Colonic mucosa (tissue), 4 donors: ENCODE measurements around the gene ANAPC1. TPM values are rescaled to one million over a fixed set of nuclear protein-coding genes. Genes with fewer than 3 reads are reported as not detected.
A peak's percentile ranks its signal among the peaks of the same experiment; 100 is the strongest.
"Not testable (repeated sequence)": the region's sequence is repeated elsewhere in the genome, so short reads cannot be mapped to it uniquely, and the experiment has no call there.

ENCODE experiments used
- DNase-seq: peaks from one replicate; pipeline ENCODE4 v3.0.0-alpha.2; 2020
- H3K27ac ChIP-seq: fragments of 200-600 bp; one replicate; pipeline ENCODE4 v1.8.0; 2021
- H3K27me3 ChIP-seq: fragments of 200-600 bp; one replicate; pipeline ENCODE4 v1.8.0; 2021
- H3K36me3 ChIP-seq: fragments of 200-600 bp; one replicate; pipeline ENCODE4 v1.8.0; 2021
- H3K4me1 ChIP-seq: fragments of 200-600 bp; one replicate; pipeline ENCODE4 v1.8.0; 2021; ENCODE audit warnings: mild to moderate bottlenecking
- H3K4me3 ChIP-seq: fragments of 200-600 bp; one replicate; pipeline ENCODE4 v1.8.0; 2021
- H3K9ac ChIP-seq, 2 donors: one replicate each; pipeline ENCODE4 v1.7.0; 2013; ENCODE audit warnings: control low read depth in 2 of 2, low read depth in 2 of 2, low read length in 2 of 2
- H3K9me3 ChIP-seq: fragments of 200-600 bp; one replicate; pipeline ENCODE4 v1.8.0; 2021
- CTCF ChIP-seq: fragments of 200-600 bp; IDR thresholded peaks from one replicate; pipeline ENCODE4 v1.8.0; 2022; ENCODE audit warnings: antibody characterized with exemption, mild to moderate bottlenecking
- intact Hi-C: fragments of 100-400 bp; cut with DNase I; formaldehyde crosslinking; loops from one replicate; pipeline ENCODE4 v1.14.1; 2022
- total RNA-seq, 2 donors: library from RNA; stranded (reverse); fragmentation: NEBNext Ultra II Directional in 1 of 2; extraction: Animal tissue kit (Norgen Biotek cat#: 25700) in 1 of 2; gene quantifications; one replicate each; pipeline ENCODE4 v1.2.1, GENCODE V29; 2021
- donor health status: healthy.
- donor health status: DM: no; HTN: no; CAD: no.
- donor health status: DM: no; HTN: no; CAD: no.

ANAPC1 gene
- total RNA-seq, 2 donors from 2014 or later = 32.9 to 62.1 TPM

GRCh38 chr2:111850646-111851045 lies 33.3 kb downstream of the ANAPC1 start:
- H3K9ac ChIP-seq, H3K4me1 ChIP-seq, H3K9me3 ChIP-seq, H3K27ac ChIP-seq, H3K4me3 ChIP-seq, H3K27me3 ChIP-seq, intact Hi-C loops, H3K36me3 ChIP-seq: not testable (repeated sequence)
- DNase-seq = peak; percentile 46
- peak; percentile 34 for TF ChIP-seq CTCF

GRCh38 chr2:111839625-111840282 lies 44.2 kb downstream of the ANAPC1 start:
- H3K27ac ChIP-seq, DNase-seq, intact Hi-C loops, H3K4me3 ChIP-seq, H3K9me3 ChIP-seq, H3K27me3 ChIP-seq, H3K4me1 ChIP-seq, H3K9ac ChIP-seq, H3K36me3 ChIP-seq: not testable (repeated sequence)

GRCh38 chr2:111838992-111839391 lies 45.0 kb downstream of the ANAPC1 start:
- H3K36me3 ChIP-seq, H3K9ac ChIP-seq, H3K4me1 ChIP-seq, H3K9me3 ChIP-seq, H3K27me3 ChIP-seq, intact Hi-C loops, H3K4me3 ChIP-seq, DNase-seq, H3K27ac ChIP-seq: not testable (repeated sequence)

GRCh38 chr2:111834221-111834620 lies 49.8 kb downstream of the ANAPC1 start:
- intact Hi-C loops, H3K9me3 ChIP-seq, DNase-seq, H3K27me3 ChIP-seq, H3K27ac ChIP-seq, H3K4me3 ChIP-seq, H3K36me3 ChIP-seq, H3K4me1 ChIP-seq, H3K9ac ChIP-seq: not testable (repeated sequence)

DNA sequence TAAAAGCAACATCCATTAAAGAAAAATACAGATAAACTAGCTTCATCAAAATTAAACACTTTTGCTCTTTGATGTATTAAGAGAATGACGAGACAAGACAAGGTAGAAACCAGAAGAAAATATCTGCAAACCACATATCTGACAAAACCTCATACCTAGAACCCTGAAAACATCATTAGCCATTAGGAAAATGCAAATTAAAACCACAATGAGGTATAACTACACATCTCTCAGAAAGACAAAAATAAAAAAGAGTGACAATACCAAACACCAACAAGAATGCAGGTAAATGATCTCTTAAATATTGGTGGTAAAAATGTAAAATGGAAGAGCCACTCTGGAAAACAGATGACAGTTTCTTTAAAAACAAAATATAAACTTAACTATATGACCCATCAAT lies 53.5 kb downstream of the ANAPC1 start:
- H3K9me3 ChIP-seq, DNase-seq, H3K4me3 ChIP-seq, H3K9ac ChIP-seq, H3K27me3 ChIP-seq, H3K36me3 ChIP-seq, H3K4me1 ChIP-seq, H3K27ac ChIP-seq, intact Hi-C loops: not testable (repeated sequence)

DNA sequence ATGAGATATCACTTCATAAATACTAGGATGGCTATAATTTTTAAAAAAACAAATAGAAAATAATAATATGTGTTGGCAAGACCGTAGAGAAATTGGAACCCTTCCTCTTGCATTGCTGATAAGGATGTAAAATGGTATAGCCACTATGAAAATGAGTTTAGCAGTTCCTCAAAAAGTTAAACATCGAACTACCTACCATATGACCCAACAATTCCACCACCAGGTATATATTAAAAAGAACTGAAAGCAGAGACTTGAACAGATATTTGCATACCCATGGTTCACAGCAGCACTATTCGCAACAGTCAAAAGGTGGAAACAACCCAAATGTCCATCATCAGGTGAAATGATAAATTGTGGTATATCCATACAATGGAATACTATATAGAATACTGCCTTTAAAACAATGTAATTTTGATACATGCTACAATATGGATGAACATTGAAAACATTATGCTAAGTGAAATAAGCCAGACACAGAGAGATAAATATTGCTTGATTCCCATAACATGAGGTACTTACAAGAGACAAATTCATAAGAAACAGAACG lies 55.7 kb downstream of the ANAPC1 start:
- H3K9ac ChIP-seq, H3K4me3 ChIP-seq, H3K27me3 ChIP-seq, intact Hi-C loops, H3K4me1 ChIP-seq, H3K36me3 ChIP-seq, H3K9me3 ChIP-seq, H3K27ac ChIP-seq, DNase-seq: not testable (repeated sequence)

DNA sequence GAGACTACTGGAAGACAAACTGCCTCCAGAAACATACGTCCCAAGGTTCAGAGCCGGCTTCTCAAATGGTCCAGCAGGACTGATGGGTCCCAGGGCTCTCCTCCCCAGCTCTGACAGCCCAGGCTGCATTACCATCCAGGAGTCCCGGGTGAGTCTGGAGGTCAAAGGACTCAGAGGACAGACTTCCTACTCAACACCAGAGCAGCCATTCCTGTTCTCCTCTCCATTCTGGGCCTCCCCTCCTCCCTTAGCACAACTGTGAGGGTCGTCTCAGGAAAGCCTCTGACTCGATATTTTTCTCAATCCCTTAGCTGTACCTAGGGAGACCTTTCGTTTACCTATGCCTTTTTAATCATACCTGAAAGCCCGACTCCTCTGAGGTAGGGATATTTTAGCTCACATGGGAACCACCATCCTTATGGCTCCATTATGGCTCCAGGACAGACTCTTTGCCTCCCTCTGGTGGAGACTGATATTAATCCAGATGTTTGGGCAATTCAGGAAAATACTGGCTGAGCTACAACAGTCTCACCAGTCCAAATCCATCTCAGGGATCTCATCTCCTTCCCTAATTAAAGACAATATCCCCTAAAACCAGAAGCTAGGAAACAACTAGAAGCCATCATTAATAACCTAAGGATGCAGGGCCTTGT lies 70.9 kb downstream of the ANAPC1 start:
- H3K36me3 ChIP-seq, DNase-seq, H3K4me1 ChIP-seq, H3K27me3 ChIP-seq, H3K9ac ChIP-seq, intact Hi-C loops, H3K27ac ChIP-seq, H3K4me3 ChIP-seq, H3K9me3 ChIP-seq: not testable (repeated sequence)

- H3K9ac ChIP-seq, H3K36me3 ChIP-seq, H3K4me1 ChIP-seq, H3K27ac ChIP-seq, H3K9me3 ChIP-seq, DNase-seq, H3K4me3 ChIP-seq, intact Hi-C loops, H3K27me3 ChIP-seq: not testable (repeated sequence)
Measured at GRCh38 chr2:111790633-111791032, 93.4 kb downstream of the ANAPC1 start.

GRCh38 chr2:111784081-111784480 lies 99.9 kb downstream of the ANAPC1 start:
- H3K27me3 ChIP-seq, H3K9ac ChIP-seq, H3K27ac ChIP-seq, H3K9me3 ChIP-seq, H3K4me3 ChIP-seq, intact Hi-C loops, H3K36me3 ChIP-seq, H3K4me1 ChIP-seq: not testable (repeated sequence)
- DNase-seq = peak; percentile 26

DNA sequence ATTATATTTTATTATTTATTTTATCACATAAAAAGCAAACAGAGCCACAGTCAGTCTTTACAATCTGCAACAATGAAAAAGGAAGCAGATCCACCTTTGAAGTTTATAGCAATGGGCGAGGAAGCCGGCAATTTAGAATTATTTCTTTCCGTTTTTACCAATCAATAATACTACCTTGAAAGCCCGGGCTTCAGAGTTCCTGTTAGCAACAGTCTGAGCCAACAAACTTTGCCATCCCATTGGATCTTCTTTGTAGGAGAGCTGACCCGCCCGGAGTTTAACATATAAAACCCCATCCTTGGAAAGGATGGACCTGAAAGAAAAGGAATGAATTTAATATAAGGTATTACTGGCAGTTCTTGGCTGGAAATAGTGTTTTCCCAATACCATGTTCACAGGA lies 101.8 kb downstream of the ANAPC1 start:
- H3K4me1 ChIP-seq, DNase-seq, H3K27ac ChIP-seq, H3K9me3 ChIP-seq, H3K4me3 ChIP-seq, intact Hi-C loops, H3K9ac ChIP-seq, H3K27me3 ChIP-seq, H3K36me3 ChIP-seq: not testable (repeated sequence)

DNA sequence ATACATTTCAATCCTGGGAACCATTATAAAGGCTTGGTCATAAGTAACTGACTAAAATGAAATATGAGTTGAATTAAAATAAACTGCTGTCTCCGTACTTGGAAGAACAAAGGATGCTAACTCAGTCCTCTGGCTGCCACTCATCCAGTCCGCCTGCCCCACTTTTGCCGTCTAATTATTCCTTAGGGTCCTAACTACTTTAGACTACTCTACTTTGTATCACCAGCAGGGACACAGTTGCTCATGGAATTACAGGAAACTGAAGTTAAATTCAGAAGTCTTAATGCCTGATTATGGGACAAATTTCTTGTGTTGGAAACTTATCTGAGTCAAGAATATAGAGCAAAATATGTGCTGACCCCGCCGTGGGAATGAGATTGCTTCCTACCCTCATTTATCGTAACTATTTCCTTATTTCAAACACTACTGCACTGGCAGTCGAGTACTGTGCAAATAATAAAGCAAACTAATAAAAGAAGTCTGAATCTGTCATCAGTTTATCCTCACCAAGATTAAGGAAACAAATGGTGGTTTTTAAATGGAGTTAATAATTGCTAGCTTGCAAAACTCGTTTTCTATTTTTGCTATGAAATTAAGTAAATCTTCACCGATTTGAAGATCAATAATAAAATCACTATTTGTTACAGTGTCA lies 102.4 kb downstream of the ANAPC1 start:
- H3K36me3 ChIP-seq, H3K4me3 ChIP-seq, H3K27ac ChIP-seq, H3K27me3 ChIP-seq, H3K4me1 ChIP-seq, H3K9ac ChIP-seq, intact Hi-C loops, H3K9me3 ChIP-seq, DNase-seq: not testable (repeated sequence)

- H3K27me3 ChIP-seq, H3K4me1 ChIP-seq, intact Hi-C loops, DNase-seq, H3K27ac ChIP-seq, H3K9ac ChIP-seq, H3K36me3 ChIP-seq, H3K9me3 ChIP-seq, H3K4me3 ChIP-seq: not testable (repeated sequence)
Measured at GRCh38 chr2:111777155-111777554, 106.8 kb downstream of the ANAPC1 start.
